ENCODE measurements around the gene TAS2R14.

TAS2R14 gene, protein sequence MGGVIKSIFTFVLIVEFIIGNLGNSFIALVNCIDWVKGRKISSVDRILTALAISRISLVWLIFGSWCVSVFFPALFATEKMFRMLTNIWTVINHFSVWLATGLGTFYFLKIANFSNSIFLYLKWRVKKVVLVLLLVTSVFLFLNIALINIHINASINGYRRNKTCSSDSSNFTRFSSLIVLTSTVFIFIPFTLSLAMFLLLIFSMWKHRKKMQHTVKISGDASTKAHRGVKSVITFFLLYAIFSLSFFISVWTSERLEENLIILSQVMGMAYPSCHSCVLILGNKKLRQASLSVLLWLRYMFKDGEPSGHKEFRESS

GRCh38 chr12:10939163-10939562 is at the start of gene TAS2R14:
Gene TAS2R14, minus strand, starts transcription at chr12:10939263. Its CDS starts 56 bp downstream, at chr12:10939207.
- no peak for DNase-seq

GRCh38 chr12:10986812-10987211 is 47.7 kb upstream of the TAS2R14 start, which contains the start of gene TAS2R50:
Gene TAS2R50, minus strand, starts transcription at chr12:10986912. Its CDS starts 52 bp downstream, at chr12:10986860.
- no peak for DNase-seq

GRCh38 chr12:10982244-10982643 is 43.2 kb upstream of the TAS2R14 start:
- DNase-seq, result no peak

- DNase-seq, result no peak
These were observed 35.9 kb upstream of the TAS2R14 start for GRCh38 chr12:10974965-10975364.

DNA sequence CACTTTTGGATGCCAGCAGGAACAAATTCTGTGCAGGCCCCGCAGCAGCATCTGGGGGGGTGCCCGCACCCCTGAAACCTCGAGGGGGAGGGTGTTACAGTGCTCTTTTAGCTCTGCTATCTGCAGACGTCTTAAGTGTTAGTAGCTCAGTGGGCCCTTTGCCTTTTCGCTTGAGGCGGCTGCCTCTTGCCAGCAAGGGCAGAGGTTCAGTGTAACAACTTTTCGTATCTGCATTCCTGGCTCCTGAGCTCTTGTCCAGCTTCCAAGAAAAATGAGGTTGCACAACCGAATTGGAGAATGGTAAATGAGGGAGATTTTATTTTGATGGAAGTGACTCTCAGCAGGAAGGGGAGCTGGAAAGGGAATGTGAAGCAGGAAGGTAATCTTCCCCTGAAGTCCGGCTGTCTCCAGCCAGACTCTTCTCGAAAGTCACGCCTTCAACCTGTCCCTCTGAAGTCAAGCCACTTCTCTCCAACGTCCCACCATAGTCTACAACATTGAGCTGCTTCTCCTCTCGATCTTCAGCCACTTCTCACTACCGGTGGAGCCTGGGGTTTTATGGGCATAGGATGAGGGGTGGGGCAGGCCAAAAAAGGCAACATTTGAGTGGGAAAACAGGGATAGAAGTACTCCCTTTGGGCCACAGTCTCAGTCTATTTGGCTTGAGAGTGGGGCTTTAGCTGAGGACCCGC is 29.8 kb upstream of the TAS2R14 start:
- no peak for DNase-seq

GRCh38 chr12:10967409-10967808 is 28.3 kb upstream of the TAS2R14 start:
- no peak for DNase-seq

- no peak for DNase-seq
These were observed 27.3 kb upstream of the TAS2R14 start for GRCh38 chr12:10966314-10966713.

GRCh38 chr12:10965476-10965875 is 26.4 kb upstream of the TAS2R14 start:
- DNase-seq, result no peak

GRCh38 chr12:10960211-10960610 is 21.1 kb upstream of the TAS2R14 start:
- DNase-seq, result no peak

DNA sequence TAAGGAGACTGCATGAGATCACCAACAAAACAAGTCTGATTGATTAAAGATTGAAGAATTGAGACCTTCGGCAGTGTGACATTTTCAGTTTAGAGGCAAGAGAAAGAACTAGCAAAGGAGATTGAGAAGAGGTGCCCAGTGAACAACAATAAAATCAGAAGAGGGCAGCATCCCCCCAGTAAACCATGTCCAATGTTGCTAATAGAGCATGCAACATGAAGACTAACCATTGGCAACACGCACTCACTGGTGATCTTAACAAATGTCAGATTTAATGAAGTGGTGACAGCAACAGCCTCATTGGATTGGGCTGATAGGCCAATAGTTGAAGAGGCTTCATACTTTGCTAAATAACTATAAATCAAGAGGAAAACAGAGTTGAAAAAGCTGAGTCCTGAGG is 20.7 kb upstream of the TAS2R14 start:
- no peak for DNase-seq

DNA sequence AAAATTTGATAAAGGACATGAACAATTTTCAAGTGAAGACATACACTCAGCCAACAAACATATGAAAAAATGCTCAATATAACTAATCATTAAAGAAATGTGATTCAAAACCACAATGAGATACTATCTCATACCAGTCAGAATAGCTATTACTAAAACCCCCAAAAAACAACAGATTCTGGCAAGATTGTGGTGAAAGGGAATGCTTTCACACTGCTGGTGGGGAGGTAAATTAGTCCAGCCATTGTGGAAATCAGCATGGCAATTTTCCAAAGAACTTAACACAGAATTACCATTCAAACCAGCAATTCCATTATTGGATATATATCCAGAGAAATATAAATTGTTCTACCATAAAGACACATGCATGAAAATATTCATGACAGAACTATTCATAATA is 18.7 kb upstream of the TAS2R14 start:
- DNase-seq, result no peak

DNA sequence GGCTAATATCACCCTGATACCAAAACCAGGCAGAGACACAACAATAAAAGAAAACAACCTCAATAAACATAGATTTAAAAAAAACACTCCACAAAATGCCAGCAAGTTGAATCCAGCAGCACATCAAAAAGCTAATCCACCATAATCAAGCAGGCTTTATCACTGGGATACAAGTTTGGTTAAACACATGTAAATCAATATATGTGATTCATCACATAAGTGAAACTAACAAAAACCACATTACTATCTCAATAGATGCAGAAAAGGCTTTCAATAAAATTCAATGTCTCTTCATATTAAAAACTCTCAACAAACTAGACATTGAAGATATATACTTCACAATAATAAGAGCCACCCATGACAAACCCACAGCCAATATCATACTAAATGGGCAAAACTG is 17.0 kb upstream of the TAS2R14 start:
- no peak for DNase-seq

- DNase-seq, result no peak
These were observed 13.6 kb upstream of the TAS2R14 start for GRCh38 chr12:10952645-10953044.

- no peak for DNase-seq
These were observed 4.1 kb upstream of the TAS2R14 start for GRCh38 chr12:10943167-10943566.

DNA sequence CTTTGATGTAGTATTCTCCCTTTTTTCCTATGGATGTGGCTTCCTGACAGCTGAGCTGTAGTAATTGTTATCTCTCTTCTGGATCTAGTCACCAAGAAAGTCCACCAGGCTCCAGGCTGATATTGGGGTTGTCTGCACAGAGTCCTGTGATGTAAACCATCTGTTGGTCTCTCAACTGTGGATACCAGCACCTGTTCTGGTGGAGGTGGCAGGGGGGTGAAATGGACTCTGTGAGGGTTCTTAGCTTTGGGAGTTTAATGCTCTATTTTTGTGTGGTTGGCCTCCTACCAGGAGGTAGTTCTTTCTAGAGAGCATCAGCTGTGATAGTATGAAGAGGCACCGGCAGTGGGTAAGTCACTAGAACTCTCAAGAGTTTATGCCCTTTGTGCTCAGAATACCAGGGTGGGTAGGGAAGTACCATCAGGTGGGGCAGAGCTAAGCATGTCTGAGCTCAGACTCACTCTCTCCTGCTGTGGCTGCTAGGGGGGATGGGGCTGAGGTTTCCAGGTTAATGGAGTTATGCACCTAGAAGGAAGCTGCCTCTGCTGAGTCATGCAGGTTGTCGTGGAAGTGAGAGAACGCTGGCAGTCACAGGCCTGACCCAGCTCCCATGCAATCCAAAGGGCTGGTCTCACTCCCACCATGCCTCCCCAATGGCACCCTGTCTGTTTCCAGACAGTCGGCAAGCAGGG is 3.0 kb upstream of the TAS2R14 start:
- no peak for DNase-seq

- no peak for DNase-seq
These were observed 2.3 kb upstream of the TAS2R14 start for GRCh38 chr12:10941369-10941768.

GRCh38 chr12:10940389-10940788 is 1.3 kb upstream of the TAS2R14 start:
- no peak for DNase-seq

GRCh38 chr12:10936506-10936905 is 2.6 kb downstream of the TAS2R14 start:
- DNase-seq, result no peak

- DNase-seq, result no peak
These were observed 10.2 kb downstream of the TAS2R14 start, which contains the start of gene PRH2 for GRCh38 chr12:10928746-10929286. Gene PRH2, plus strand, starts transcription at chr12:10929236. Its CDS starts 38 bp downstream, at chr12:10929274.

DNA sequence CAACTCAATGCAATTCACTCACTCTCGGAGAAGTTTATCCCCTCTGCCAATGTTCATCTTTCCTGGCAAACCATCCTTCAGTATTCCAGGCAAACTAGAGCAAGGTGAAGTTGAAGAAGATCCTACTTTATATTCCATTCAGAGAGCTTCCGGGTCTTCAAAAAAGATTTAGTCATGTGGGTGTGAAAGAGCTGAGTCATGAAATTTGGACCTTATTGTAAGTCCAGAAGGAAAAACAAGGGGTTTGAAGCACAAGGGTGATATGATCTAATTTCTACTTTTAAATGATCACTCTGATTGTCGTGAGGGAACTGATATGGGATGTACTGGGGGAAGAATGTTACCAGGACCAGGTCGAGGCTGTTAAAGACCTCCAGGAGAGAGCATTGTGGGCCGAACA is 12.8 kb downstream of the TAS2R14 start:
- no peak for DNase-seq

- DNase-seq, result no peak
These were observed 19.3 kb downstream of the TAS2R14 start for GRCh38 chr12:10919809-10920208.

GRCh38 chr12:10910380-10910779 is 28.7 kb downstream of the TAS2R14 start:
- no peak for DNase-seq

DNA sequence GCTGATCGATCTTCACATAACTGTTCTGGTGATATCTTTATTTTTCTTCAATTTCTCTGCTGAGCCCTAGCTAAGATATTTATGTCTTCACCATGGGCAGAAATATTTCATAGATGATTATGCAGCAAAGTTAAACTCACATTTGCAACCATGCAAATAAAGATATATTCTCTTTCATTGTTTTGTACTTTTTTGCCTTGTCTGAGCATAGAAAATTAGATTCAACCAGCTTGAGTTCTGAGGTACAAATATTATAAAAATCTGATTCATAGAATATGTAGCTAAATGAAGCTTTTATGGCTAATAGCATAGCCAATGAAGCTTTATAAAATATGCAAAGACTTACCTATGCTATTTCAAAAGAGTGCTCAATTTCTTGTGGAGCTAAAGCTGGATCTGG is 29.6 kb downstream of the TAS2R14 start, which contains the start of gene TAS2R13:
TSS of gene TAS2R13 (minus strand) at position 101 of the 400 bp plus-strand sequence. CDS start 264 bp downstream, outside the sequence.
- DNase-seq, result no peak
